HG03135 (cell line): ENCODE data around the gene LETM1.

ENCODE experiments used
- ATAC-seq: cut with Tn5 transposase; IDR thresholded peaks from one replicate; pipeline ENCODE4 v1.9.1; 2021; ENCODE audit warnings: mild to moderate bottlenecking, moderate library complexity; ENCODE audit not compliant: unreplicated experiment

The LETM1 gene

DNA sequence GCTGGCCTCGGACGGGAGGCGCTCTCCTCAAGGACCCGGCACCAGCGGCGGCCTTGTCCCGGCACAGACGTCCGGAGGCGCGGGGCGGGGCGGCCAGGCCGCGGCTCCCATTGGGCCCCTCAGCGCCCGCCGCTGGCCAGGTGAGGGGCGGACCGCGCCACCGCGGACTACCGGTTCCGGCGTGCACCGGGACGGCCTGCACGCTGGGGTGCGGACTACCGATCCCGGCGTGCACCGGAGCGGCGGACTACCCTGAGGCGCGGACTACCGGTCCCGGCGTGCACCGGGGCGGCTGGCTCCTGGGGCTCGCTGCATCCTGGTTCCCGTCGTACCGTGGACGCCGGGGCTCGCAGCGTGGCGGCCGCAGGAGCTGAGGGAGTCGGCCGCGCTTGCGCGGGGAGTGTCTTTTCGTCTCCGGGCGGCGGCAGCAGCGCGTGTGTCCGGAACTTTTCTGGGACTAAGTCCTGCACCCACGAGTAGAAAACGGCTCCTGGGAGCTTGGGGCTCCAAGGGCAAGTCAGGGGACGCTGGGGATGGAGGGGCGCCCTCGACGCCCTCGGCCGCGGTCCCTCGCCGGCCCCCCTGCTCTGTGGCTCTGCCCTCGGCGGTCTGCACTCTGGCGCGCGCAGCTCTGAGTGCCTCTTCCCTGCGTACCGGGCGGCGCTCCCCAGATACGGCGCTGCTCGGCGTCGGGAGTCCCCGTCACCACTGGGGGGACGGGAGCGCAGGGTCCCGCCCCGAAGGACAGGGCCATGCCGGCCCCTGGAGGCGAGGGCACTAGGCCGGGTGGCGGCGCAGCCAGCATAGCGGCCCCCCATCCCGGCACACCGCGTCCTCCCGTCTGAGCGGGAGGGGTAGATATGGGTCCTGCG is at the start of gene LETM1:
Gene LETM1, minus strand, starts transcription at position 86 of the 872 bp plus-strand sequence. CDS start 206 bp downstream, outside the sequence.
- ATAC-seq, result peak; percentile 88

- ATAC-seq, result no peak
These were observed 48.1 kb upstream of the LETM1 start for GRCh38 chr4:1904042-1904441.

DNA sequence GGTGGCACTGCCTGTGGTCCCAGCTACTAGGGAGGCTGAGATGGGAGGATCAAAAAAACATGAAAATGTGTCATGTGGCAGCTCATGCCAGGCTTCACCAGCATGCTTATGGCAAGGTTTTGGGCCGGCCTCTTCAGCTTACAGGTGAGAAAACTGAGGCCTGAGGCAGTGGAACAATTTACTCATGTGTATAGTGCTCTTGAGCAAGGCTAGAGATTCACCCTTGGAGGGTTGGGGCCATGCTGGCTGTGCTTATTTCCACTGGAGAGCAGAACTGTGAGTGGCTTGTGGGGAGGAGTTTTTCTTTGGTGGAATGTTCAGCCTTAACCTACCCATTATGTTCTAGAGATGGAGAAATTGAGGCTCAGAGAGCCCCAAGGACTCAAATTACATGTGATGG is 47.1 kb upstream of the LETM1 start:
- no peak for ATAC-seq

- ATAC-seq, result no peak
These were observed 46.3 kb upstream of the LETM1 start for GRCh38 chr4:1902243-1902642.

DNA sequence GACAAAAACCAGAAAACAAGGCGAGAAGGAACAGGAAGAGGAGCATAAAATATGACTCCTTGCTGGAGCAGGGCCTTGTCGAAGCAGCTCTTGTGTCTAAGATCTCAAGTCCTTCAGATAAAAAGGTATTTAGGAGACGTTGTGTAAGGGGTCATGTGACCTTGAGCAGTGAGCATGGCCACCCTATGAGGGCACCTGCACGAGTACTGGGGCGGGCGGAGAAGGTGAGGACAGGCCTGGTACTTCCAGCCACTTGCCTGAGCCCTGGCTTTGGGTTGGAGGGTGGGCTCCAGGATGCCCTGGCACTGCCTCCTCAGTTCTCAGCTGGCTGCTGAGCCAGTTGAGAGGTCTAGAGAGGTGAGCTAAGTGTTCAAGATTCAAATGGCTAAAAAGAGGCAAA is 45.2 kb upstream of the LETM1 start:
- no peak for ATAC-seq

- ATAC-seq, result no peak
These were observed 44.7 kb upstream of the LETM1 start for GRCh38 chr4:1900624-1901023.

GRCh38 chr4:1900087-1900433 is 44.1 kb upstream of the LETM1 start:
- ATAC-seq, result no peak

- peak; percentile 88 for ATAC-seq
These were observed 43.5 kb upstream of the LETM1 start for GRCh38 chr4:1899149-1900086.

DNA sequence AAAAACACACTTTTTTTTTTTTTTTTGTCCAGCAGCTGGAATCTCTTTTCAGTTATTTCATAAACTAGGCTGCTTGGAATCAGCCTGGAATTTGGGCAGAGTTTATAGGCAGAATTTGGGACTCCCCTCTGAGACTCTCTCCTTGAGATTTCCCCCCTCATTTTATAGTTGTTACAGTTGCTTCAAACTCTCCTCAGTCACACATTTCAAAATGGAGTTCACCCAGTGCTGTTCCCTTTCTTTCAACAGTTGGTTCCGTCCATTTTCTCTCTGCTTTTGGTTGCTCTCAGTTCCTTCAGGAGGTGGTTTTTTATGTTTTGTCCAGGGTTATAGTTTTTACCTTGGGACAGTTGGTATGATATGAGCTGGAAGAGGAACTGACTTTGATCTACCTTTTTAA is 42.7 kb upstream of the LETM1 start:
- ATAC-seq, result no peak

GRCh38 chr4:1898007-1898406 is 42.1 kb upstream of the LETM1 start:
- ATAC-seq, result no peak

GRCh38 chr4:1896658-1896991 is 40.7 kb upstream of the LETM1 start:
- no peak for ATAC-seq

DNA sequence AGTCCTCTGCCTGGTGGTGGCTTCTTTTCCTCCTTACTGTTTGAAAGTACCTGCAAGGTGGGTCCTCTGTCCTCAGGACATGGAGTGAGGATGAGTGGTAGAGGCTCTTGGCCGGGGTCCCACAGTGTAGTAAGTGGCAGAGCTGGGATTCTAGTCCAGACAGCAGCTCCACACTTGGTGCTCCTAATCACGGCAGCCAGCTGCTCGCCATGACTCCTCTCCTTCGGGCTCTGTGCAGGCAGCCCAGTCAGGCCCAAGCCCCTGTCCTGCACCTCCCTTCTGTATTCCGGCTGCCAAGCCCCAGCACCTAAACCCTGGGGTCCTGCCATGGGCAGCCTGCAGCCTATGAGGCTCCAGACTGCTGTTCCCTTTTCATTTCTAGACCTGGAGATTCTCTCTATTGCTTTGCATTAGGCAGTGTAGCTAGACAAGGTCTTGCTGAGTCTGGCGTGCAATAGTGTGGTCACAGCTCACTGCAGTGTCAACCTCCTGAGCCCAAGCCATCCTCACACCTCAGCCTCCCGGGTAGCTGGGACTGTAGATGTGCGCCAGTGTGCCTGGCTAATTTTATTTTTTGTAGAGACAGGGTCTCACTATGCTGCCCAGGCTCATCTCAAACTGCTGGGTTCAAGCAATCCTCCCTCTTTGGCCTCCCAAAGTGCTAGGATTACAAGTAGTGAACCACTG is 40.2 kb upstream of the LETM1 start:
- ATAC-seq, result no peak

- ATAC-seq, result no peak
These were observed 35.1 kb upstream of the LETM1 start for GRCh38 chr4:1890979-1891570.

GRCh38 chr4:1887052-1887451 is 31.1 kb upstream of the LETM1 start:
- no peak for ATAC-seq

DNA sequence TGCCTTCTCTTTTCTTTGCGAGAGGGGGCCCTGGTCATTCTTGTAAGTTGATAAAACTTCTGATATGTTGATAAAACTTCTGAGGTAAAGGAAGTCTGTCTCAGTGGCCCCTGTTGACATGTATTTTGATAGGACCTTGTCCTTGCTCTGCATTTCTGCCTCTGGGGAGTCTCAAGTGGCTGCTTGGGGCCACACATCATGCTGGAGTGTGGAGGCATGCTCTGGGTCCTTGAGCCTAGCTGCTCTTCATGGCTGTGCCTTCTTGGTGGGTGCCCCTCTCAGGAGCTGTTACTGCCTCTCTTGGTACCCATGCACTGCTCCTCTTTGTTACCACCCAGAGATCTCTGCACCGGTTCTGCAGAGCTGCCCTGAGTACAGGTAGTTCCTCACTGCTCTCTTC is 29.5 kb upstream of the LETM1 start:
- no peak for ATAC-seq

DNA sequence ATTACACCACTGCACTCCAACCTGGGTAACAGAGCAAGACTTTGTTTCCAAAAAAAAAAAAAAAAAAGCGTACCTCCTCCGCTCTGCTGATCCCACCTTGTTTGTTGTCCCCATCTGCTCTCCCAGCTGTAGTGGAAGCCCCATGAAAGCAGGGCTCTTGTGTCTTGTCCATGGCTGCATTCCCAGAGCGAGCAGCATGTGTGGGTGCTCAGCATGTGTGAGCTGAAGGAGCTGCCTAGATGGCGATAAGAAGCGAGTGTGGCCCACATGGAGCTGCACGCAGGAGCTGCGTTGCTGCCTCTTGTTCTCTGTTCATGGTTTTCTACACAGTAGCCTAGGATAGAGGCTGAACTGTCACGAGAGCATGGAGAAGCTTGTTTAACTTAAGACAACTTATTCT is 27.6 kb upstream of the LETM1 start:
- ATAC-seq, result no peak

DNA sequence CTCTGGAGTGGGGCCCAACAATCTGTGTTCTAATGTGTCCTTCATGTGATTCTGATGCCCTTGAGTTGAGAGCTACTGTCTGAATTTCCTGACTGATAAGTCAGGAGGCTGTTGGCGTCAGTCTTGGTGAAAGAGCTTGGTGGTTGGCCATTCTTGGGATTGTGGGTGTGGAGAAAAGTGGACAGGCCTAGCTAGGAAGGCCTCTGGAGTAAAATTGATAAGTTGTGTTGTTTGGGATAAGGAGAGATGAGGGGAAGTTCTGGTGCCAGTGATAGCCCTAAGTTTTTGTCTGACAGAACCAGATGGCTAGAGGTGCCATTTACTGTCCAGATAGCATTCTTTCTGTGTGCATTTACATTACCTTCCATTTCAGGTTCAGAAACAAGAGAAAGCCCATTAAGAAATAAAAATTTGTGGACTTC is 26.9 kb upstream of the LETM1 start:
- no peak for ATAC-seq

DNA sequence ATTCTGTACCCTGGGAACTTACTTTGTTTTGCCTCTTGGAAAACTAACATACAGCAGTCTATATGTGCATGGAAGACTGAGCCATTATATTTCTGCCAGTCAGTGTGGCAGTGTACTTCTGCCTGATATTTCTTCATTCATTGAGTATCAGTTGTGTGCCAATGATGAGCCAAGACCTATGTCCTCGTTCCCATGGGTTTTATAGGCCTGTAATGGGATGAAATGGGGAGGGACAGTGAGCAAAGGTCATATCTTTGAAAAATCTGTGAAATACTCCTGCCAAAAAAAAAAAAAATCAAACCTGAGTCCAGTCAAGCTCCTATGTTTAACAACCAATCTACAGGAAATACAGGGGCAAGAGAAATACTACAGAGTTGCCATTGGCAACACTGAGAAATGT is 24.4 kb upstream of the LETM1 start:
- ATAC-seq, result no peak

DNA sequence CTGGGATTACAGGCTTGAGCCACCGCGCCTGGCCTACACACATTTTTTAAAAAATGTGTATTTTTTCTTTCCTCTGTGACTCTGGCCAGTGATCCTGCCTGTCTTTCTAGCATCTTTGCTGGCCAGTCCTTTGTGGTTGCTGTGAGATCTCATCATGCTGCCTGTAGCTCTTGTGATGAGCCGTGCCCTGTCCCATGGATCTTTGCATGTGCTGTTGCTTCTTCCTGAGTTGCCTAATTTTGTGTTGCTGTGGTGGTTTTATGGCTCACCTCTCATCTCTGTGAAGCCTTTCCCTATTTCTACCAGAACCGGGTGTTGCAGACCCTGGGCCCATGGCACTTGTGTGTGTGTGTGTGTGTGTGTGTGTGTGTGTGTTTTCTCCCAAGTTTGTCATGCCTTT is 23.5 kb upstream of the LETM1 start:
- no peak for ATAC-seq

DNA sequence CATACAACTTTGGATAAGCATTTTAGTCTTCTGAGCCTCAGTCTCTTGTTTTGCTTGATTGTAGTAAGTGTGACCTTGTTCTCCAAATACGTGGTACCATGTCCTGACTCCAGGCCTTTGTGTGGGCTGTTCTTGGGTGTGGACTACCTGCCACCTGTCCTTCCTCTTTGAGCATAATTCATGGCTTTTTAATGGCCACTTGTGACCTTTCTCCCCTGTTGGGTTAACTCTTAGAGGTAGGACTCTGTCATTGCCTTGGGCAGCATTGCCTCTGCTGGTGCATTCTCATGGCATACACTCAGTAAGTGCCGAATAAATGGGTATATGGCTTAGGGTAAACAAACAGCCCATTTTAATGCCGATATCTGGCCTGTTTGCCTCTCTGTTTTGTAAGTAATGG is 18.2 kb upstream of the LETM1 start:
- ATAC-seq, result no peak

DNA sequence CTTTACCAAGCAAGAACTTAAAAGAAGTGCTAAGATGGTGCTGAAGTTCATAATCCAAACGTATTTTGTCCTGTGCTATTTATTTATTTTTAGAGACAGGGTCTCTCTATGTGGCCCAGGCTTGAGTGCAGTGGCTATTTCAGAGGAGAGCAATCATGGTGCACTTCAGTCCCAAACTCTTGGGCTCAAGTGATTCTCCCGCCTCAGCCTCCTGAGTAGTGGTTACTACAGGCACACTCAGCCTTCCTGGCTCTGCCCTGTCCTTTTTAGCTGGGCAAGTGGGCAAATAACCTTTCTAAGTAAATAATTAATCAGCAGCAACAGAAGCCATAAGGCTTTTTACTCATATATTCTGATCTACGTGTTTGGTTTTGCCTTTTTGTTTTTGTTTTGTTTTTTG is 17.8 kb upstream of the LETM1 start:
- ATAC-seq, result no peak
